ENCODE results near the gene EPHB1. TPM values are rescaled to one million over a fixed set of nuclear protein-coding genes. Genes with fewer than 3 reads are reported as not detected.

Gene EPHB1
- total RNA-seq, 3 donors from 2014 or later, result 0.31 to 6.9 (median 0.64) TPM

- Histone ChIP-seq H3K4me1 (ENCODE audit: low read depth) (no peaks in the 10 kb centered on the region), H3K9me3 (no peaks in the 10 kb centered on the region), H3K4me3 (no peak overlapping the region), H3K36me3 (ENCODE audit: low read depth) (no peaks in the 10 kb centered on the region)
- no peak for TF ChIP-seq CTCF (IDR thresholded peaks at IDR 0.05)
- no peak for DNase-seq
- no peak for ATAC-seq
- intact Hi-C loops (cut with DNase I, micrococcal nuclease), result no loop called here
These were observed 402.2 kb downstream of the EPHB1 start for GRCh38 chr3:135197246-135197645.

- no peak for ATAC-seq
- Histone ChIP-seq H3K36me3 (ENCODE audit: low read depth) (no peaks in the 10 kb centered on the region), H3K4me3 (no peak overlapping the region), H3K4me1 (ENCODE audit: low read depth) (no peaks in the 10 kb centered on the region), H3K9me3 (no peaks in the 10 kb centered on the region)
- no peak for DNase-seq
- TF ChIP-seq CTCF (IDR thresholded peaks at IDR 0.05), result no peak
- intact Hi-C loops (cut with DNase I, micrococcal nuclease), result no loop called here
These were observed 402.8 kb downstream of the EPHB1 start for GRCh38 chr3:135197856-135198255.

GRCh38 chr3:135199137-135199536, 404.1 kb downstream of the EPHB1 start:
- DNase-seq (no peak), ATAC-seq (no peak)
- H3K4me1 ChIP-seq (ENCODE audit: low read depth), result no peaks in the 10 kb centered on the region
- no peaks in the 10 kb centered on the region for H3K36me3 ChIP-seq (ENCODE audit: low read depth)
- no peak for TF ChIP-seq CTCF (IDR thresholded peaks at IDR 0.05)
- intact Hi-C loops (cut with DNase I, micrococcal nuclease), result no loop called here
- no peak overlapping the region for H3K4me3 ChIP-seq
- H3K9me3 ChIP-seq, result no peaks in the 10 kb centered on the region

- H3K4me1 ChIP-seq (ENCODE audit: low read depth), result no peaks in the 10 kb centered on the region
- intact Hi-C loops (cut with DNase I, micrococcal nuclease), result no loop called here
- H3K36me3 ChIP-seq (ENCODE audit: low read depth), result no peaks in the 10 kb centered on the region
- ATAC-seq (no peak), DNase-seq (no peak)
- H3K9me3 ChIP-seq, result no peaks in the 10 kb centered on the region
- no peak overlapping the region for H3K4me3 ChIP-seq
- no peak for TF ChIP-seq CTCF (IDR thresholded peaks at IDR 0.05)
These were observed 408.0 kb downstream of the EPHB1 start for GRCh38 chr3:135203026-135203425.

- no peak for ATAC-seq
These were observed 418.2 kb downstream of the EPHB1 start for GRCh38 chr3:135213213-135213612.

More at GRCh38 chr3:135213213-135213612, 418.2 kb downstream of the EPHB1 start:
- Histone ChIP-seq H3K9me3 (no peaks in the 10 kb centered on the region), H3K36me3 (ENCODE audit: low read depth) (no peaks in the 10 kb centered on the region), H3K4me3 (no peak overlapping the region), H3K4me1 (ENCODE audit: low read depth) (no peaks in the 10 kb centered on the region)
- TF ChIP-seq CTCF (IDR thresholded peaks at IDR 0.05), result no peak
- intact Hi-C loops (cut with DNase I, micrococcal nuclease), result no loop called here
- DNase-seq, result no peak
